Mononuclear cell (primary cell): ENCODE data around the gene ST7. TPM values are rescaled to one million over a fixed set of nuclear protein-coding genes. Genes with fewer than 3 reads are reported as not detected.
A peak's percentile ranks its signal among the peaks of the same experiment; 100 is the strongest.

Source experiments
- H3K27me3 ChIP-seq: 2 replicates; pipeline ENCODE4 v1.6.0; 2011; ENCODE audit warnings: low read length, control low read depth; ENCODE audit not compliant: insufficient read depth
- H3K4me1 ChIP-seq: 2 replicates; pipeline ENCODE4 v1.5.1; 2011; ENCODE audit warnings: mild to moderate bottlenecking, low read length, control low read depth; ENCODE audit not compliant: insufficient read depth
- H3K4me3 ChIP-seq: 2 replicates; pipeline ENCODE4 v1.5.1; 2011; ENCODE audit warnings: mild to moderate bottlenecking, low read length, moderate library complexity
- H3K9me3 ChIP-seq: 2 replicates; pipeline ENCODE4 v1.5.1; 2011; ENCODE audit warnings: low read depth, mild to moderate bottlenecking, control low read depth, low read length
- total RNA-seq: library from RNA; depleted of rRNA; stranded (reverse); fragments of >200 nt; gene quantifications from one replicate; pipeline ENCODE4 v1.2.3, GENCODE V29; 2012

ST7 gene, protein sequence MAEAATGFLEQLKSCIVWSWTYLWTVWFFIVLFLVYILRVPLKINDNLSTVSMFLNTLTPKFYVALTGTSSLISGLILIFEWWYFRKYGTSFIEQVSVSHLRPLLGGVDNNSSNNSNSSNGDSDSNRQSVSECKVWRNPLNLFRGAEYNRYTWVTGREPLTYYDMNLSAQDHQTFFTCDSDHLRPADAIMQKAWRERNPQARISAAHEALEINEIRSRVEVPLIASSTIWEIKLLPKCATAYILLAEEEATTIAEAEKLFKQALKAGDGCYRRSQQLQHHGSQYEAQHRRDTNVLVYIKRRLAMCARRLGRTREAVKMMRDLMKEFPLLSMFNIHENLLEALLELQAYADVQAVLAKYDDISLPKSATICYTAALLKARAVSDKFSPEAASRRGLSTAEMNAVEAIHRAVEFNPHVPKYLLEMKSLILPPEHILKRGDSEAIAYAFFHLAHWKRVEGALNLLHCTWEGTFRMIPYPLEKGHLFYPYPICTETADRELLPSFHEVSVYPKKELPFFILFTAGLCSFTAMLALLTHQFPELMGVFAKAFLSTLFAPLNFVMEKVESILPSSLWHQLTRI
- total RNA-seq, result 9.3 TPM

DNA sequence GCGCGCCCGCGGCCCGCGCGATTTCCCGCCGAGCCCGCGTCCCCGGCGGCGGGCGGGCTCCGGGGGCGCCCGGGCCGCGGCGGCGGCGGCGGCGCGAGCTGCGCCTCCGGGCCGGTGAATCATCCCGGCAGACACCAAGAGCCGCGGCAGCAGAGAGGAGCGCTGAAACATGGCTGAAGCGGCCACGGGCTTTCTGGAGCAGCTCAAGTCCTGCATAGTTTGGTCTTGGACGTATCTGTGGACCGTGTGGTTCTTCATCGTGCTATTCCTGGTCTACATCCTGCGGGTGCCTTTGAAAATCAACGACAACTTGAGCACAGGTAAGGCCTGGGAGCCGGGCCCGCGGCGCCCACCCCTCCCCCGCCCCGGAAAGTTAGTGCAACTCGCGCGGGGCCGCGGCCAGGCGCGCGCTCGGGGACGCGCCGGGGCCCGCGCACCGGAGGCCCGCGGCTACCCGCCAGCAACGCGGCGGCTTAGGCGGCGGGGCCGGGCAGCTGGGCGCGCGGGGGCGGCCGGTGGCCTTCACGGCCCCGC is at the start of gene ST7:
TSS of gene ST7 (plus strand) at position 130 of the 534 bp plus-strand sequence. CDS start at position 170, 40 bp downstream.
- Histone ChIP-seq H3K4me1 (peaks cover 18% of the 10 kb centered on the region), H3K27me3 (no peaks in the 10 kb centered on the region), H3K4me3 (peak within 1 kb of the TSS; percentile 76), H3K9me3 (no peaks in the 10 kb centered on the region)

DNA sequence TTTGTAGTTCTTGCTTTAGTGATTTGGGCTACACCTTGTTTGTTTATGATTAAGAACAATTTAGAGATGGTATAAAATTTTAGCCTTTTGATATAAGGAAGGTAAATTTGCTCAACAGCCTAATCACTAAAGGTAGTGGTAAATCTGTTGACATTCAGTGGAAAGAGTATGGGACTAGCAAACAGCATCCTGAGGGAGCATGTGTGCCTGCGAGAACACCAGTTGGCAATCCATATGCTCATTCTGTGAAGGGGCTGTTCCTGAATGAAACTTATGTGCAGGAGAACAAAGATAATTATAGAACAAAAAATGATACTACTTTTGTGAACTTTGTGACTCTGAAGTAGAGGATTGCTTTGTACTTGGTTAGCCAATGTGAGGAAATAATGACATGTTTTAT is 46.9 kb upstream of the ST7 start:
- Histone ChIP-seq H3K27me3 (no peaks in the 10 kb centered on the region), H3K4me1 (peaks cover 4% of the 10 kb centered on the region), H3K9me3 (no peaks in the 10 kb centered on the region), H3K4me3 (no peak overlapping the region)

DNA sequence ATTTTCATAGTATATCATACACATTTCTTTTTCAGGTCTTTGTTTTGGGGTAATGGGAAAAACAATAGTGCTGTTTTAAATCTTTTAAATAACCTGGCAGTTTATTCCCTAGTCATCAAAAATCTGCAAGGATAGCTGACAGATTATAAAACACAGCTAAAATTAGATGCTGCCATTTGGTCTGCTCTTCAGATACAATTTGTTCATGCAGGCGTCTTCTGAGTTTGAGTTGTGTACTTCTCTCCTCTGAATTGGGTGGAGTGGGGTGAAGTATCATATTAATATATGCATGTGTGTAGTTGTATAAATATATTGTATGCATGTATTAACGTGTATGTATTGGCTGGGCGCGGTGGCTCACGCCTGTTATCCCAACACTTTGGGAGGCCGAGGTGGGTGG is 42.9 kb upstream of the ST7 start:
- Histone ChIP-seq H3K4me3 (no peak overlapping the region), H3K27me3 (no peaks in the 10 kb centered on the region), H3K9me3 (no peaks in the 10 kb centered on the region), H3K4me1 (no peaks in the 10 kb centered on the region)

DNA sequence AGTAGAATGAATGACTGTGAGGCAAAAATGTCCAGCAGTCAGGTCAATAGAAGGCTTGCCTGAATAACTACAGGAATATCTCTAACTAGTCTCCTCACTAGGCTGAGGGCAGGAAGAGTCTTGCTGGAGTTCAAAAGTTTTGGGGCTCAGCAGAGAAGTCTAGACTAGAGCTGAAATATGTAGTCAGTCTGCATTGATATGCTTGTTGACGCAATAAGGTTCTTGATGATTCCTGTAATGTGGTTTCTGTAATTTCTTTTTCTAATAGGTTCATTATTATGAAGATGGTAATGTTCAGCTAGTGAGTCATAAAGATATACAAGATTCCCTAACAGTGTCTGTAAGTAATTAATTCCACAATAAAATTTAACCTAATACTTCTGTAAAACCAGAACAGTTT is 41.5 kb upstream of the ST7 start:
- no peaks in the 10 kb centered on the region for H3K9me3 ChIP-seq
- no peaks in the 10 kb centered on the region for H3K27me3 ChIP-seq
- no peak overlapping the region for H3K4me3 ChIP-seq
- H3K4me1 ChIP-seq, result no peaks in the 10 kb centered on the region

DNA sequence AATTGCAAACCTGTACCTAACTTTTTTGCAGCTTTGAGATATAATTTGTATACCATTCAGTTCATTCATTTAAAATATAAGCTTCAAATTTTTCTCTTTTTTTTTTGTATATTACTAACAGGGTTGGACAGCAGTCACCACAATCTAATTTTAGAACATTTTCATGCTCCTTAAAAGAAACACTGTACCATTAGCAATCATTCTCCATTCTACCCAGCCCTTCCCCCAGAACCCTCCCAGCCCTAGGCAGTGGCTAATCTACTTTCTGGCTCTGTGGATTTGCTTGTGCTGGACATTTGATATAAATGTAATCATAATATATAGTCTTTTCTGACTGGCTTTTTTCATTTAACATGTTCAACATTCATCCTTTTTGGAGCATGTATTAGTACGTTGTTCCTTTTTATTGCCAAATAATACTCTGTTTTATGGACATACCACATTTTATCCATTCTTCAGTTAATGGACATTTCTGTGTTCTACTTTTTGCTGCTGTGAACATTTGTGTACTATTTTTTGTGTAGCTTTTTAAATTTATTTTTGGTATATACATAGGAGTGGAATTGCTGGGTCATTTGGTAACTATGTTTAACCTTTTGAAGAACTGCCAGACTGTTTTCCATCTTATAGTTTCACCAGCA is 40.9 kb upstream of the ST7 start:
- Histone ChIP-seq H3K27me3 (no peaks in the 10 kb centered on the region), H3K4me3 (no peak overlapping the region), H3K4me1 (no peaks in the 10 kb centered on the region), H3K9me3 (no peaks in the 10 kb centered on the region)

DNA sequence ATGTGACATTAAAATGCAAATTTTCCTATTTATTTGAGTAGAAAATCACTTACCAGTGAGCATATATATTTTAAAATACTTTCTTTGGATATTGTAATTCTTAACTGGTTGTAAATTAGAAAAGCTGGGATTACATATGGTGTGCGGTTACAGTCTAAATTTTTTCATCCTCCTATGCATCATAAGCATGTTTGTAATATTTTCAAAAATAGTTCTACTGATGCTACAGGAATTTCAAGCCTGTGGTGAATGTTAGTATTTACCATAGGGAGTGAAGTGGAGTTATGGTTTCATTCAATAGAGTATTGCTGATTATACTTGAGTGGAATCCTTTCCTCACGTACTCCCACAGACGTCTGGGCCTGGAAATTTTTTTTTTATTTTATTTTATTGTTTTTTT is 34.6 kb upstream of the ST7 start:
- Histone ChIP-seq H3K27me3 (no peaks in the 10 kb centered on the region), H3K4me1 (no peaks in the 10 kb centered on the region), H3K9me3 (no peaks in the 10 kb centered on the region), H3K4me3 (no peak overlapping the region)

DNA sequence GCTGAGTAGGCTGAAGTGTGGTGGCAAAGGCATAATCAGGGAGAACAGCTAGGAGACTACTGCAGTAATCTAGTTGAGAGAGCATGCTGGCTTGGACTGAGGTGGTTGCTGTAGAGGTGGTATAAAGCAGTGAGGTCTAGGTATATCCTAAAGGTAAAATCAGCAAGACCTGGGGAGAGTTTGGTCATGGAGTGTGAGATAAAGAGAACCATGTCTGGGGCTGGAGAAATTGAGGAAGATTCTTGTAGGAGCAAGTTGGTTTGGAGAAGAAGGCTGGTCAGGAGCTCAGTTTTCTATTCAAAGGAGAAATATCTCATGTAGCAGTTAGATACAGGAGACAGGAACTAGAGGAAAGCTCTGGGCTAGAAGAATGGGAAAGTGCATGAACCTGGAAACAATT is 32.9 kb upstream of the ST7 start:
- Histone ChIP-seq H3K27me3 (no peaks in the 10 kb centered on the region), H3K9me3 (no peaks in the 10 kb centered on the region), H3K4me1 (no peaks in the 10 kb centered on the region), H3K4me3 (no peak overlapping the region)

DNA sequence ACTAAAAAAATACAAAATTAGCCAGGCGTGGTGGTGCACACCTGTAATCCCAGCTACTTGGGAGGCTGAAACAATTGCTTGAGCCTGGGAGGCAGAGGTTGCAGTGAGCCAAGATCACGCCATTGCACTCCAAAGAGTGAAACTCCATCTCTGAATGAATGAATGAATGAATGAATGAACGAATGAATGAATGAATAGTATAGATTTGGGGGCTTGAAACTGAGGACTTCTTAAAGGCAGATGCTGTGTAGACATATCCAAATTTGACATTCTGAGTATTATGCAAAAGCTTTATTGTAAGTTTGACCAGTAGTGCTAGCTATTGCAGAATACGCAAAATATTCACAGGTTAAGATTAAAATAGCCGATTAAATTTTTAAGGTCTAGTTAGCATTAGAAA is 30.8 kb upstream of the ST7 start:
- H3K4me3 ChIP-seq, result no peak overlapping the region
- H3K4me1 ChIP-seq, result no peaks in the 10 kb centered on the region
- no peaks in the 10 kb centered on the region for H3K9me3 ChIP-seq
- no peaks in the 10 kb centered on the region for H3K27me3 ChIP-seq

DNA sequence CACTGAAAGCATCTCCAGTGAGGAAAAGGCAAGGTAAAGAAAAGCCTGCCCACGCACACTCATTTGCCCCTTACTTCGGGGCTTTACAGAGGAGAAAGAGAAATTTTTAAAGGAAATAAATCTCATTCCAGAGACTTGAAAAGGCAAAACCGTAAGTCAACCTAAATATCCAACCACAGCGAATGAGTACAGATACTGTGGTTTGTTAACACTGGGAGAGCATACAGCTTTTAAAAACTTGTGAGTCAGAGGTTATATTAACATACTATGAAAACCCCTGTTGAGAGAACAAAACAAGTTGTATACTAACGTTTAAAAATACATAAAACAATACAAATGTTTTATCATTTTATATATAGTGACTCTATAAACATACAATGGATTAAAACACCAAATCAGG is 28.6 kb upstream of the ST7 start:
- Histone ChIP-seq H3K4me3 (no peak overlapping the region), H3K4me1 (no peaks in the 10 kb centered on the region), H3K27me3 (no peaks in the 10 kb centered on the region), H3K9me3 (no peaks in the 10 kb centered on the region)

DNA sequence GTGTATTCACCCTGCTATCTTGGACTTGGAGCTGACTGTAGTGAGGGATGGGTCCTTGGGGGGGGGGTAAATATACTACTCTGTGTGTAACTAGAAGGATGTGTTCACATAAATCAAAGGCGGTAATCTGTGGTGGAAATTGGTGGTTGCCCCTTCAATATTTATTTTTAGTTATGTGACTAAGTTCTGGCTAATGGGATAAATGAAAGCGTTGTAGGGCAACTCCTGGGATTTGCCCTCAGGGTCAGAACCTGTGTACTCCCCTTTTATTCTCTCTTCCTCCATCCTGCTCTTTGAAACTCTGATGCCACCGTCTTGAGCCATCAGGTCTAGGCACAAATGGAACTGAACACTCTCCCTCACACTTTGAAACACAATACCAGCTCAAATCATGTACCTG is 24.3 kb upstream of the ST7 start:
- H3K9me3 ChIP-seq, result no peaks in the 10 kb centered on the region
- H3K4me3 ChIP-seq, result no peak overlapping the region
- H3K4me1 ChIP-seq, result no peaks in the 10 kb centered on the region
- no peaks in the 10 kb centered on the region for H3K27me3 ChIP-seq

DNA sequence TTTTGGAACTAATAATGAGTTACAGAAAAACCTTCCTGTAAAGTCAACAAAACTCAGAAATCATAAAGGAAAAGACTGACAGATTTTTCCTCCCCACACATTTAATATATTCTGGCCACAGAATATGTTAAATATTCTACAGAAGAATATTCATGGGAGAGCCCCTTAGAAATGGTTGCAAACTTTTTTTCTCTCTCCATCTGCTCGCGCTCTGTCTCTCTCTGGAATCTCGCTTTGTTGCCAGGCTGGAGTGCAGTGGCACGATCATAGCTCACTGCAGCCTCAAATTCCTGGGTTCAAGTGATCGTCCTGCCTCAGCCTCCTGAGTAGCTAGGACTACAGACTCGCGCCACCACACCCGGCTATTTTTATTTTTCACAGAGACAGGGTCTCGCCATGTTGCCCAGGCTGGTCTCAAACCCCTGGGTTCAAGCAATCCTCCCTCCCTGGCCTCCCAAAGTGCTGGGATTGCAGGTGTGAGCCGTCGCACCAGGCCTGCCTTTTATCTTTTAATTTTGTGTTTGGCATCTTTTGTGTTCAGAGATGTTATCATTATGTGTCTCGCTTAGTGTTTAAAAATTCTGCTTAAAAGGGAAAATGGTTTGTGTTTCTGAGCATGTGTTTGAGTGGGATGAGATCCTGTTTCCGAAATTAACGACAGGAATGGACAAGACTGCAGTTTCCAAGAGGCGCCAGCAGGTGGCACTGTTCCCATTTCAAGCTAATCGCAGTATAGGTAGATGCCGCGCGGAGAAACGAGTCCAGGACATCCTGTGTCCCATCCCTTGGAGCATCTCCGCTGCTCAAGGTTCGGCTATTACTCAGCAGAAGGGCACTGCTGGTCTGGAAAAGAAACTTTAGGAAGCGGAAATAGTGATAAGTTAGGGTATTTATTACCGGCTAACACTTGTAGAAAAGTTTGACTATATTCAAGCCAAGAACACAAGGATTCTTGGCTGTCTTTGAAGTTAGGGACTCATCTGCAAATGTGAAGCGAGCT is 23.1 kb upstream of the ST7 start:
- no peaks in the 10 kb centered on the region for H3K27me3 ChIP-seq
- H3K4me3 ChIP-seq, result no peak overlapping the region
- H3K9me3 ChIP-seq, result no peaks in the 10 kb centered on the region
- no peaks in the 10 kb centered on the region for H3K4me1 ChIP-seq

DNA sequence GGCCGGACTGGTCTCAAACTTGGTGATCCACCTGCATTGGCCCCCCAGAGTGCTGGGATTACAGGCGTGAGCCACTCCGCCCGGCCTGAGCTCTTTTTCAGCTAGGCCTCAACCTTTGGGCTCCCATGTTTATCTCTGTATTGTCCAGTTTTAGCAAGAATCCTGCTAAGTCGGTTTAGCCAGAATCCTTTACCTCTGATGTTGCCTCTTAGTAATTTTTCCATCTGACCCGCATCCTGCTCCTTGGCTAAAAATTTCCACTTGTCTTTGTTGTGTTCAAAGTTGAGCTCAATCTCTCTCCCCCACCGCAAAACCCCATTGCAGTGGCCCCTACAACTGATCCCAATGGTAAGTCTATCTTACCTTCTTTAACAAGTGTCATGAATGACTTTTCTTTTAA is 20.7 kb upstream of the ST7 start:
- Histone ChIP-seq H3K4me3 (no peak overlapping the region), H3K27me3 (no peaks in the 10 kb centered on the region), H3K9me3 (no peaks in the 10 kb centered on the region), H3K4me1 (no peaks in the 10 kb centered on the region)

DNA sequence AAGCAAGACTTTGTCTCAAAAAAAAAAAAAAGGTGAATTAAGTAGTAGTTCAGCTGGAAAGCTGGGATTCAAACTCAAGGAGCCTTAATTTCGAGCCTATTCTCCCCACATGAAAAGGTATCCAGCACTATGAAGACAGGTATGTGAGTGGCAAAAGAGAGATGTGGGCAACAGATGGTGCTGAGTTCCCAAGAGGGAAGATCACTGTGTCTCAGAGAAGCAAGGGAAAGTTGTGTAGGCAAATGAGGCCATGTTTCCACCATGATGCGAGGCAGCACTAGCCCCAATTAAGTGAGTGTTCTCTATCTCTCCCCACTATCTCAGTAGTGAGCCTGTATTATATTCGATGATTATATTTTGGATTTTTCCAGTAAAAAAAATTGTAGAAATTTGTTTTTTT is 19.8 kb upstream of the ST7 start:
- H3K4me1 ChIP-seq, result no peaks in the 10 kb centered on the region
- H3K27me3 ChIP-seq, result no peaks in the 10 kb centered on the region
- H3K4me3 ChIP-seq, result no peak overlapping the region
- no peaks in the 10 kb centered on the region for H3K9me3 ChIP-seq

DNA sequence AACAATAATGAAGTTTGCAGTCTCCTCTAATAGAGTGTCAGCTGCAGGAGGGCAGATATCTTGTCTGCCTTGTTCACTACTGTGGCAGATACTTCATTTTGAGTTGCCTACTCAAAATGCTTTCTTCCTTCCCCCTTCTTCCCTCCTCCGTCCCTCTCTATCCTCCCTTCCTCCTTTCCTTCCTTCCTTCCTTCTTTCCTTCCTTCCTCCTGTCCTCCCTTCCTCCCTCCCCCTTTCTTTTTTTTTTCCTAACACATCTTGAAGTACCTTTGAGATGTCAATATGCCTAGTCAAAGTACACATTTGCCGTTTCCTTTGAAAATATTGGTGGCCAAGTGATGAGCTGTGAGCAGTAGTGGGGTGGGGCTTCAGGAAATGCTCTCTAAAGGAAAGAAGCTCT is 18.7 kb upstream of the ST7 start:
- no peak overlapping the region for H3K4me3 ChIP-seq
- no peaks in the 10 kb centered on the region for H3K4me1 ChIP-seq
- H3K9me3 ChIP-seq, result no peaks in the 10 kb centered on the region
- no peaks in the 10 kb centered on the region for H3K27me3 ChIP-seq
